H9 (cell line): Measurements from ENCODE around the gene TMEM236. TPM values are rescaled to one million over a fixed set of nuclear protein-coding genes. Genes with fewer than 3 reads are reported as not detected.

Source experiments
- DNase-seq: peaks from one replicate; pipeline ENCODE4 v3.0.0-alpha.2; 2017
- H2AFZ ChIP-seq: one replicate; pipeline ENCODE4 v1.6.1; 2013; ENCODE audit warnings: mild to moderate bottlenecking, low read length, control low read depth, moderate library complexity
- H2AK5ac ChIP-seq: 2 replicates; pipeline ENCODE4 v1.6.1; 2013; ENCODE audit warnings: low read length, control low read depth, mixed read lengths; ENCODE audit not compliant: insufficient read length
- H2BK120ac ChIP-seq: one replicate; pipeline ENCODE4 v1.6.1; 2013; ENCODE audit warnings: low read depth, mild to moderate bottlenecking, low read length, control low read depth, inconsistent platforms; ENCODE audit not compliant: poor library complexity, severe bottlenecking
- H2BK12ac ChIP-seq: 2 replicates; pipeline ENCODE4 v1.6.1; 2013; ENCODE audit warnings: low read length, control low read depth, mixed read lengths, low read depth; ENCODE audit not compliant: insufficient read length
- H2BK15ac ChIP-seq: 2 replicates; pipeline ENCODE4 v1.6.1; 2013; ENCODE audit warnings: low read depth, low read length, control low read depth
- H2BK20ac ChIP-seq: one replicate; pipeline ENCODE4 v1.6.1; 2013; ENCODE audit warnings: low read depth, mild to moderate bottlenecking, low read length, control low read depth, inconsistent platforms; ENCODE audit not compliant: poor library complexity, severe bottlenecking
- H2BK5ac ChIP-seq: 2 replicates; pipeline ENCODE4 v1.6.1; 2013; ENCODE audit warnings: low read length, control low read depth, mixed read lengths; ENCODE audit not compliant: insufficient read length
- H3K14ac ChIP-seq: 2 replicates; pipeline ENCODE4 v1.6.1; 2013; ENCODE audit warnings: low read length, control low read depth; ENCODE audit not compliant: insufficient read depth
- H3K18ac ChIP-seq: 2 replicates; pipeline ENCODE4 v1.6.1; 2013; ENCODE audit warnings: low read depth, mild to moderate bottlenecking, mixed read lengths, low read length, control low read depth; ENCODE audit not compliant: insufficient read length
- H3K23ac ChIP-seq: 2 replicates; pipeline ENCODE4 v1.6.1; 2013; ENCODE audit warnings: low read length, control low read depth, mixed read lengths, low read depth; ENCODE audit not compliant: insufficient read length
- H3K23me2 ChIP-seq: 2 replicates; pipeline ENCODE4 v1.6.1; 2013; ENCODE audit warnings: low read depth, mild to moderate bottlenecking, mixed read lengths, low read length, control low read depth; ENCODE audit not compliant: insufficient read length, poor library complexity, severe bottlenecking
- H3K27ac ChIP-seq: 2 replicates; pipeline ENCODE4 v1.5.1; 2013; ENCODE audit warnings: low read length, control low read depth, mixed read lengths, low read depth; ENCODE audit not compliant: insufficient read length
- H3K27me3 ChIP-seq: 2 replicates; pipeline ENCODE4 v1.6.1; 2013; ENCODE audit warnings: low read length, control low read depth, inconsistent platforms; ENCODE audit not compliant: insufficient read depth
- H3K4ac ChIP-seq: 2 replicates; pipeline ENCODE4 v1.6.1; 2013; ENCODE audit warnings: low read depth, mild to moderate bottlenecking, control low read depth, inconsistent platforms, low read length, moderate library complexity
- H3K4me1 ChIP-seq: 2 replicates; pipeline ENCODE4 v1.6.1; 2013; ENCODE audit warnings: low read length, control low read depth, inconsistent platforms; ENCODE audit not compliant: insufficient read depth
- H3K4me2 ChIP-seq: 2 replicates; pipeline ENCODE4 v1.6.1; 2013; ENCODE audit warnings: low read length, control low read depth, mixed read lengths; ENCODE audit not compliant: insufficient read length, insufficient read depth
- H3K56ac ChIP-seq: 2 replicates; pipeline ENCODE4 v1.6.1; 2013; ENCODE audit warnings: low read depth, mild to moderate bottlenecking, mixed read lengths, low read length, control low read depth; ENCODE audit not compliant: insufficient read length
- H3K79me1 ChIP-seq: 2 replicates; pipeline ENCODE4 v1.6.1; 2013; ENCODE audit warnings: low read depth, mild to moderate bottlenecking, moderate library complexity, low read length, control low read depth, inconsistent platforms; ENCODE audit not compliant: insufficient read depth, poor library complexity, severe bottlenecking
- H3K79me2 ChIP-seq: 2 replicates; pipeline ENCODE4 v1.6.1; 2013; ENCODE audit warnings: low read length, control low read depth, inconsistent platforms; ENCODE audit not compliant: insufficient read depth
- H3K9ac ChIP-seq: 2 replicates; pipeline ENCODE4 v1.6.1; 2013; ENCODE audit warnings: low read length, control low read depth, mixed read lengths; ENCODE audit not compliant: insufficient read length; ENCODE audit errors: extremely low read depth
- H3K9me3 ChIP-seq: one replicate; pipeline ENCODE4 v1.6.1; 2013; ENCODE audit warnings: low read depth, low read length, inconsistent platforms; ENCODE audit not compliant: control insufficient read depth
- H3T11ph ChIP-seq: one replicate; pipeline ENCODE4 v1.6.1; 2013; ENCODE audit warnings: mild to moderate bottlenecking, low read length, control low read depth, inconsistent platforms
- H4K20me1 ChIP-seq: one replicate; pipeline ENCODE4 v1.6.1; 2013; ENCODE audit not compliant: control insufficient read depth, insufficient read length, insufficient read depth
- H4K5ac ChIP-seq: 2 replicates; pipeline ENCODE4 v1.6.1; 2013; ENCODE audit warnings: low read depth, mild to moderate bottlenecking, mixed read lengths, low read length, control low read depth; ENCODE audit not compliant: insufficient read length
- H4K8ac ChIP-seq: replicated peaks from 2 replicates; pipeline ENCODE4 v1.6.1; 2013; ENCODE audit warnings: low read length, control low read depth, mixed read lengths, low read depth; ENCODE audit not compliant: insufficient read length
- H4K91ac ChIP-seq: 2 replicates; pipeline ENCODE4 v1.6.1; 2013; ENCODE audit warnings: low read depth, mild to moderate bottlenecking, moderate library complexity, mixed read lengths, low read length, control low read depth; ENCODE audit not compliant: insufficient read length
- H3K27ac Mint-ChIP-seq, 3 experiments: 2 replicates in 2 of 3; 3 replicates in 1 of 3; pipeline ENCODE4 v1.8.0; 2020 to 2021; ENCODE audit warnings: mixed read lengths in 3 of 3, mild to moderate bottlenecking in 1 of 3, moderate library complexity in 1 of 3
- H3K27me3 Mint-ChIP-seq: 2 replicates; pipeline ENCODE4 v1.8.0; 2021; ENCODE audit warnings: low read depth, mild to moderate bottlenecking, moderate library complexity, mixed read lengths
- H3K36me3 Mint-ChIP-seq, 3 experiments: 2 replicates in 2 of 3; 3 replicates in 1 of 3; pipeline ENCODE4 v1.8.0; 2020 to 2021; ENCODE audit warnings: low read depth in 3 of 3, mixed read lengths in 3 of 3; ENCODE audit not compliant: insufficient read depth in 1 of 3
- H3K4me1 Mint-ChIP-seq, 2 experiments: 2 replicates each; pipeline ENCODE4 v1.8.0; 2020; ENCODE audit warnings: mixed read lengths in 2 of 2
- H3K4me3 Mint-ChIP-seq, 2 experiments: 2 replicates in 1 of 2; 3 replicates in 1 of 2; pipeline ENCODE4 v1.8.0; 2020 to 2021; ENCODE audit warnings: mild to moderate bottlenecking in 2 of 2, mixed read lengths in 2 of 2, moderate library complexity in 1 of 2
- H3K9me3 Mint-ChIP-seq, 2 experiments: 2 replicates in 1 of 2; 3 replicates in 1 of 2; pipeline ENCODE4 v1.8.0; 2020; ENCODE audit warnings: mild to moderate bottlenecking in 2 of 2, mixed read lengths in 2 of 2, moderate library complexity in 1 of 2
- CTCF ChIP-seq: fragments of 200-600 bp; sonication (generic); conservative IDR thresholded peaks from 3 replicates; pipeline ENCODE4 v1.8.0; 2021; ENCODE audit warnings: antibody characterized with exemption, mild to moderate bottlenecking
- WGBS: extraction: QIAGEN DNeasy Blood & Tissue Kit; methylation state at CpG from one replicate; pipeline ENCODE4 v1.1.7; 2013; ENCODE audit warnings: missing lambda C conversion rate, low lambda C conversion rate, mixed read lengths; ENCODE audit not compliant: insufficient read length; ENCODE audit errors: extremely low coverage; 5-methylcytosine and 5-hydroxymethylcytosine counted together
- total RNA-seq: library from RNA; stranded (reverse); gene quantifications from 2 replicates; pipeline ENCODE4 v1.2.1, GENCODE V29; 2021

Gene TMEM236
- total RNA-seq, 1 experiment from 2014 or later, result not detected

GRCh38 chr10:17703706-17704105 lies 48.3 kb upstream of the TMEM236 start:
- Mint-ChIP-seq H3K27ac (no peak overlapping the region), H3K4me3 (no peak overlapping the region), H3K9me3 (no peaks in the 10 kb centered on the region), H3K36me3 (peaks cover 6 to 35% (median 22%) of the 10 kb centered on the region in 3 experiments; a peak in 6 of 7 replicates), H3K27me3 (no peaks in the 10 kb centered on the region), H3K4me1 (no peaks in the 10 kb centered on the region)
- no peak overlapping the region for H2BK20ac ChIP-seq
- H2AK5ac ChIP-seq, result no peak overlapping the region
- H3K9ac ChIP-seq, result no peak overlapping the region
- TF ChIP-seq CTCF, result no peak
- H3K56ac ChIP-seq, result no peak overlapping the region
- H2AFZ ChIP-seq, result no peak overlapping the region
- H3K79me1 ChIP-seq, result no peaks in the 10 kb centered on the region
- H4K20me1 ChIP-seq, result no peaks in the 10 kb centered on the region
- no peak overlapping the region for H2BK120ac ChIP-seq
- H3K79me2 ChIP-seq, result no peaks in the 10 kb centered on the region
- H2BK15ac ChIP-seq, result no peak overlapping the region
- H4K91ac ChIP-seq, result no peak overlapping the region
- H3K4me2 ChIP-seq, result no peak overlapping the region
- H3K27me3 ChIP-seq, result no peaks in the 10 kb centered on the region
- H4K5ac ChIP-seq, result no peak overlapping the region
- H3K4ac ChIP-seq, result no peak overlapping the region
- no peak overlapping the region for H3T11ph ChIP-seq
- no peaks in the 10 kb centered on the region for H3K4me1 ChIP-seq
- no peak overlapping the region for H3K14ac ChIP-seq
- no peak overlapping the region for H4K8ac ChIP-seq
- no peak overlapping the region for H3K27ac ChIP-seq
- no peak overlapping the region for H3K18ac ChIP-seq
- WGBS, result no CpG with 5 or more reads among the region's 3 CpGs
- no peak for DNase-seq
- H2BK5ac ChIP-seq, result no peak overlapping the region
- H3K23me2 ChIP-seq, result no peaks in the 10 kb centered on the region
- H3K9me3 ChIP-seq, result no peaks in the 10 kb centered on the region
- no peak overlapping the region for H3K23ac ChIP-seq
- H2BK12ac ChIP-seq, result no peak overlapping the region
